GM18519 (cell line): ENCODE measurements around the gene SDHB.

ENCODE experiments used
- ATAC-seq: cut with Tn5 transposase; IDR thresholded peaks from one replicate; pipeline ENCODE4 v1.9.1; 2021; ENCODE audit warnings: mild to moderate bottlenecking, moderate library complexity; ENCODE audit not compliant: unreplicated experiment, low FRiP score

The SDHB gene

GRCh38 chr1:17053685-17054410 lies at the start of gene SDHB:
Gene SDHB, minus strand, starts transcription at chr1:17054032. Its CDS starts 13 bp downstream, at chr1:17054019.
- peak; percentile 83 for ATAC-seq

GRCh38 chr1:17102232-17102631 lies 48.4 kb upstream of the SDHB start:
- no peak for ATAC-seq

- no peak for ATAC-seq
Measured at GRCh38 chr1:17101261-17101660, 47.4 kb upstream of the SDHB start.

GRCh38 chr1:17099616-17100340 lies 45.9 kb upstream of the SDHB start:
- ATAC-seq: no peak

GRCh38 chr1:17098446-17099317 lies 44.9 kb upstream of the SDHB start:
- no peak for ATAC-seq

- no peak for ATAC-seq
Measured at GRCh38 chr1:17097787-17098186, 44.0 kb upstream of the SDHB start.

- no peak for ATAC-seq
Measured at GRCh38 chr1:17097147-17097546, 43.3 kb upstream of the SDHB start.

- ATAC-seq: no peak
Measured at GRCh38 chr1:17096584-17096983, 42.8 kb upstream of the SDHB start.

- no peak for ATAC-seq
Measured at GRCh38 chr1:17095141-17095540, 41.3 kb upstream of the SDHB start.

- no peak for ATAC-seq
Measured at GRCh38 chr1:17094664-17095063, 40.8 kb upstream of the SDHB start.

GRCh38 chr1:17093822-17094393 lies 40.1 kb upstream of the SDHB start:
- ATAC-seq: no peak

- ATAC-seq: no peak
Measured at GRCh38 chr1:17091252-17091651, 37.4 kb upstream of the SDHB start.

GRCh38 chr1:17089506-17089905 lies 35.7 kb upstream of the SDHB start:
- ATAC-seq: no peak

GRCh38 chr1:17086751-17087150 lies 32.9 kb upstream of the SDHB start:
- no peak for ATAC-seq

- ATAC-seq: no peak
Measured at GRCh38 chr1:17084787-17085186, 31.0 kb upstream of the SDHB start.

GRCh38 chr1:17082761-17083160 lies 28.9 kb upstream of the SDHB start:
- no peak for ATAC-seq

GRCh38 chr1:17081439-17081838 lies 27.6 kb upstream of the SDHB start:
- no peak for ATAC-seq

GRCh38 chr1:17080880-17081279 lies 27.0 kb upstream of the SDHB start:
- ATAC-seq: no peak

GRCh38 chr1:17080085-17080759 lies 26.4 kb upstream of the SDHB start:
- no peak for ATAC-seq
